GM23338 (cell line): ENCODE measurements around the gene DRP2. TPM values are rescaled to one million over a fixed set of nuclear protein-coding genes. Genes with fewer than 3 reads are reported as not detected.

Experiments used
- ATAC-seq: fragments of 200-7000 bp; cut with Tn5 transposase; 3 replicates; pipeline ENCODE4 v1.9.1; 2020
- DNase-seq: peaks from one replicate; pipeline ENCODE4 v3.0.0-alpha.2; 2015; ENCODE audit warnings: low spot score
- H2AFZ ChIP-seq: fragments of 200-600 bp; sonication (generic); 2 replicates; pipeline ENCODE4 v1.8.0; 2016; ENCODE audit warnings: antibody characterized with exemption, mild to moderate bottlenecking, moderate library complexity
- H3F3A ChIP-seq: fragments of 200-600 bp; sonication (generic); replicated peaks from 2 replicates; pipeline ENCODE4 v1.8.0; 2017; ENCODE audit warnings: antibody characterized with exemption, mixed run types, low read depth
- H3K27ac ChIP-seq: fragments of 200-600 bp; sonication (generic); 2 replicates; pipeline ENCODE4 v1.6.1; 2016; ENCODE audit warnings: low read depth
- H3K27me3 ChIP-seq: fragments of 200-600 bp; sonication (generic); 2 replicates; pipeline ENCODE4 v1.8.0; 2016; ENCODE audit warnings: mild to moderate bottlenecking, mixed run types, moderate library complexity; ENCODE audit not compliant: insufficient read depth
- H3K36me3 ChIP-seq: fragments of 200-600 bp; sonication (generic); 2 replicates; pipeline ENCODE4 v1.8.0; 2016; ENCODE audit warnings: mild to moderate bottlenecking; ENCODE audit not compliant: insufficient read depth
- H3K4me1 ChIP-seq: fragments of 200-600 bp; sonication (generic); 2 replicates; pipeline ENCODE4 v1.8.0; 2016; ENCODE audit warnings: mild to moderate bottlenecking, moderate library complexity; ENCODE audit not compliant: insufficient read depth
- H3K4me2 ChIP-seq: fragments of 200-600 bp; sonication (generic); 2 replicates; pipeline ENCODE4 v1.7.1; 2017; ENCODE audit warnings: mixed run types
- H3K4me3 ChIP-seq: fragments of 200-600 bp; sonication (generic); 2 replicates; pipeline ENCODE4 v1.6.1; 2016; ENCODE audit warnings: mixed run types
- H3K79me2 ChIP-seq: fragments of 200-600 bp; sonication (generic); replicated peaks from 2 replicates; pipeline ENCODE4 v1.8.0; 2017; ENCODE audit warnings: mild to moderate bottlenecking; ENCODE audit not compliant: insufficient read depth
- H3K9me2 ChIP-seq: fragments of 200-600 bp; sonication (generic); 2 replicates; pipeline ENCODE4 v1.8.0; 2017; ENCODE audit not compliant: insufficient read depth
- H4K20me1 ChIP-seq: fragments of 200-600 bp; sonication (generic); replicated peaks from 2 replicates; pipeline ENCODE4 v1.8.0; 2017; ENCODE audit warnings: mild to moderate bottlenecking; ENCODE audit not compliant: insufficient read depth
- H3K27ac Mint-ChIP-seq: 2 replicates; pipeline ENCODE4 v1.8.0; 2020; ENCODE audit warnings: inconsistent platforms, mild to moderate bottlenecking, moderate library complexity, mixed read lengths
- H3K27me3 Mint-ChIP-seq: 3 replicates; pipeline ENCODE4 v1.8.0; 2022; ENCODE audit warnings: low read depth, mild to moderate bottlenecking, moderate library complexity, mixed read lengths, inconsistent platforms; ENCODE audit not compliant: insufficient read depth, poor library complexity
- H3K36me3 Mint-ChIP-seq: 3 replicates; pipeline ENCODE4 v1.8.0; 2021; ENCODE audit warnings: low read depth, mild to moderate bottlenecking, inconsistent platforms, moderate library complexity, mixed read lengths
- H3K4me1 Mint-ChIP-seq: 3 replicates; pipeline ENCODE4 v1.8.0; 2020; ENCODE audit warnings: mild to moderate bottlenecking, inconsistent platforms, mixed read lengths
- H3K4me3 Mint-ChIP-seq: 3 replicates; pipeline ENCODE4 v1.8.0; 2021; ENCODE audit warnings: moderate library complexity, mild to moderate bottlenecking, inconsistent platforms, mixed read lengths
- H3K9me3 Mint-ChIP-seq: 3 replicates; pipeline ENCODE4 v1.8.0; 2020; ENCODE audit warnings: moderate library complexity, mild to moderate bottlenecking, inconsistent platforms, mixed read lengths
- EZH2 ChIP-seq: fragments of 200-600 bp; sonication (generic); IDR thresholded peaks from one replicate; pipeline ENCODE4 v1.8.0; 2017; ENCODE audit warnings: antibody characterized with exemption, mild to moderate bottlenecking, low read depth; ENCODE audit not compliant: unreplicated experiment
- EZH2phosphoT487 ChIP-seq: fragments of 200-600 bp; sonication (generic); IDR thresholded peaks from one replicate; pipeline ENCODE4 v1.8.1; 2018; ENCODE audit warnings: antibody characterized with exemption; ENCODE audit not compliant: unreplicated experiment
- NANOG ChIP-seq: IDR thresholded peaks from 2 replicates; pipeline ENCODE4 v1.6.1; 2016; ENCODE audit warnings: antibody characterized with exemption, borderline replicate concordance
- REST ChIP-seq: IDR thresholded peaks from one replicate; pipeline ENCODE4 v1.6.1; 2018; ENCODE audit warnings: antibody characterized with exemption; ENCODE audit not compliant: unreplicated experiment
- STAT1 ChIP-seq: IDR thresholded peaks from one replicate; pipeline ENCODE4 v1.6.1; 2016; ENCODE audit warnings: antibody characterized with exemption; ENCODE audit not compliant: unreplicated experiment
- ZNF114 ChIP-seq: fragments of 250-450 bp; sonication (Bioruptor Pico); IDR thresholded peaks from 2 replicates; pipeline ENCODE4 v1.5.0; 2020; ENCODE audit warnings: mild to moderate bottlenecking, moderate library complexity
- polyA plus RNA-seq: library from polyadenylated mRNA; unstranded; fragments of >200 nt; fragmentation: Nextera tagmentation; extraction: Ambion mirVana; gene quantifications from 2 replicates; pipeline ENCODE4 v1.2.1, GENCODE V29; 2016
- total RNA-seq: library from RNA; depleted of rRNA; stranded (reverse); fragments of >200 nt; shearing (Covaris generic); gene quantifications from 2 replicates; pipeline ENCODE4 v1.2.3, GENCODE V29; 2014
- TF ChIP-seq, protein P1 (sequence below), 2 experiments: fragments of 200-600 bp in 1 of 2; sonication (generic) in 1 of 2; conservative IDR thresholded peaks; 2 replicates each; pipeline versions ENCODE4 v1.5.1 to v1.6.1; 2016 to 2017; ENCODE audit warnings: antibody characterized with exemption in 2 of 2, low read depth in 2 of 2, mild to moderate bottlenecking in 2 of 2, moderate library complexity in 1 of 2
- TF ChIP-seq, protein P2 (sequence below): IDR thresholded peaks from 2 replicates; pipeline ENCODE4 v1.6.1; 2016; ENCODE audit warnings: antibody characterized with exemption

Gene DRP2
- total and polyA plus RNA-seq, 2 experiments from 2014 or later = 0.24 TPM; not detected in 1

DNA sequence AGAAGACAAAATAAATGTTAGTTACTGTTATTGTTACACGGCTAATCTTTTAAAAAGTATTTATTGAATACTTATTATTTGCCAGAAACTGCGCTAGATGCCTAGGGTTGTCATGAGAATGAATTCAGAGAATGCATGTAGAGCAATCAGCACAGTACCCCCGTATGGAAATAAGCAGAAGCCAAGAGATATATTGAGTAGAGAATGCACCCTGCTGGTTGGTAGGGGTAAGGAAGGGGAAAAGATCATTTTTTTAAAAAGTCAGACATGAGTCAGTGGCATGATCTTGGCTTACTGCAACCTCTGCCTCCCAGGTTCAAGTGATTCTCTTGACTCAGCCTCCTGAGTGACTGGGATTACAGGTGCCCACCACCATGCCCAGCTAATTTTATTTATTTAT is 13.1 kb upstream of the DRP2 start:
- H3K4me2 ChIP-seq = no peak overlapping the region
- Mint-ChIP-seq H3K27me3 (no peaks in the 10 kb centered on the region), H3K4me3 (no peak overlapping the region), H3K9me3 (no peaks in the 10 kb centered on the region), H3K27ac (no peak overlapping the region), H3K4me1 (peaks cover 13% of the 10 kb centered on the region; the same call in 2 of the 3 replicates), H3K36me3 (no peaks in the 10 kb centered on the region)
- peaks cover 14% of the 10 kb centered on the region for H3K4me1 ChIP-seq
- no peaks in the 10 kb centered on the region for H3K9me2 ChIP-seq
- ATAC-seq (peak; percentile 46), DNase-seq (peak; percentile 52)
- H3K27me3 ChIP-seq = no peaks in the 10 kb centered on the region
- no peaks in the 10 kb centered on the region for H3F3A ChIP-seq
- TF ChIP-seq, protein P1, sequence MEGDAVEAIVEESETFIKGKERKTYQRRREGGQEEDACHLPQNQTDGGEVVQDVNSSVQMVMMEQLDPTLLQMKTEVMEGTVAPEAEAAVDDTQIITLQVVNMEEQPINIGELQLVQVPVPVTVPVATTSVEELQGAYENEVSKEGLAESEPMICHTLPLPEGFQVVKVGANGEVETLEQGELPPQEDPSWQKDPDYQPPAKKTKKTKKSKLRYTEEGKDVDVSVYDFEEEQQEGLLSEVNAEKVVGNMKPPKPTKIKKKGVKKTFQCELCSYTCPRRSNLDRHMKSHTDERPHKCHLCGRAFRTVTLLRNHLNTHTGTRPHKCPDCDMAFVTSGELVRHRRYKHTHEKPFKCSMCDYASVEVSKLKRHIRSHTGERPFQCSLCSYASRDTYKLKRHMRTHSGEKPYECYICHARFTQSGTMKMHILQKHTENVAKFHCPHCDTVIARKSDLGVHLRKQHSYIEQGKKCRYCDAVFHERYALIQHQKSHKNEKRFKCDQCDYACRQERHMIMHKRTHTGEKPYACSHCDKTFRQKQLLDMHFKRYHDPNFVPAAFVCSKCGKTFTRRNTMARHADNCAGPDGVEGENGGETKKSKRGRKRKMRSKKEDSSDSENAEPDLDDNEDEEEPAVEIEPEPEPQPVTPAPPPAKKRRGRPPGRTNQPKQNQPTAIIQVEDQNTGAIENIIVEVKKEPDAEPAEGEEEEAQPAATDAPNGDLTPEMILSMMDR (conservative IDR thresholded peaks at IDR 0.05; ENCODE audit: low read depth in 2 of 2) = peak; percentile 39 to 57
- no peak for TF ChIP-seq REST
- no peak overlapping the region for H3K4me3 ChIP-seq
- no peaks in the 10 kb centered on the region for H3K79me2 ChIP-seq
- no peak overlapping the region for H2AFZ ChIP-seq
- H4K20me1 ChIP-seq = no peaks in the 10 kb centered on the region
- no peak overlapping the region for H3K27ac ChIP-seq
- H3K36me3 ChIP-seq = no peaks in the 10 kb centered on the region

- H3K27me3 ChIP-seq = no peaks in the 10 kb centered on the region
- H3K9me2 ChIP-seq = no peaks in the 10 kb centered on the region
- no peaks in the 10 kb centered on the region for H3K36me3 ChIP-seq
- ATAC-seq = no peak
- no peak overlapping the region for H3K4me2 ChIP-seq
- H3F3A ChIP-seq = no peaks in the 10 kb centered on the region
- H3K36me3 Mint-ChIP-seq = no peaks in the 10 kb centered on the region
- no peak overlapping the region for H3K27ac Mint-ChIP-seq
- H3K4me1 Mint-ChIP-seq = peaks cover 13% of the 10 kb centered on the region; the same call in 2 of the 3 replicates
- H3K4me3 ChIP-seq = no peak overlapping the region
- H4K20me1 ChIP-seq = no peaks in the 10 kb centered on the region
- no peak overlapping the region for H3K27ac ChIP-seq
- DNase-seq = no peak
- H3K27me3 Mint-ChIP-seq = no peaks in the 10 kb centered on the region
- no peaks in the 10 kb centered on the region for H3K9me3 Mint-ChIP-seq
- H3K4me1 ChIP-seq = peaks cover 14% of the 10 kb centered on the region
- H3K79me2 ChIP-seq = no peaks in the 10 kb centered on the region
- no peak overlapping the region for H3K4me3 Mint-ChIP-seq
- H2AFZ ChIP-seq = peak overlapping the region; percentile 52
- no peak for TF ChIP-seq EZH2phosphoT487
- TF ChIP-seq, protein P2, sequence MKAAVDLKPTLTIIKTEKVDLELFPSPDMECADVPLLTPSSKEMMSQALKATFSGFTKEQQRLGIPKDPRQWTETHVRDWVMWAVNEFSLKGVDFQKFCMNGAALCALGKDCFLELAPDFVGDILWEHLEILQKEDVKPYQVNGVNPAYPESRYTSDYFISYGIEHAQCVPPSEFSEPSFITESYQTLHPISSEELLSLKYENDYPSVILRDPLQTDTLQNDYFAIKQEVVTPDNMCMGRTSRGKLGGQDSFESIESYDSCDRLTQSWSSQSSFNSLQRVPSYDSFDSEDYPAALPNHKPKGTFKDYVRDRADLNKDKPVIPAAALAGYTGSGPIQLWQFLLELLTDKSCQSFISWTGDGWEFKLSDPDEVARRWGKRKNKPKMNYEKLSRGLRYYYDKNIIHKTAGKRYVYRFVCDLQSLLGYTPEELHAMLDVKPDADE = no peak
- no peak for TF ChIP-seq REST
- no peak for TF ChIP-seq EZH2
- no peak for TF ChIP-seq ZNF114
- TF ChIP-seq NANOG = no peak
- TF ChIP-seq, protein P1 (conservative IDR thresholded peaks at IDR 0.05; ENCODE audit: low read depth in 2 of 2) = no peak
- no peak for TF ChIP-seq STAT1
Measured at GRCh38 chrX:101208152-101208905, 11.3 kb upstream of the DRP2 start.
